ENCODE results near the gene IL1RAP. TPM values are rescaled to one million over a fixed set of nuclear protein-coding genes. Genes with fewer than 3 reads are reported as not detected.

IL1RAP gene
- total and polyA plus RNA-seq, 10 donors, result 1.1 to 47.4 (median 24.6) TPM

DNA sequence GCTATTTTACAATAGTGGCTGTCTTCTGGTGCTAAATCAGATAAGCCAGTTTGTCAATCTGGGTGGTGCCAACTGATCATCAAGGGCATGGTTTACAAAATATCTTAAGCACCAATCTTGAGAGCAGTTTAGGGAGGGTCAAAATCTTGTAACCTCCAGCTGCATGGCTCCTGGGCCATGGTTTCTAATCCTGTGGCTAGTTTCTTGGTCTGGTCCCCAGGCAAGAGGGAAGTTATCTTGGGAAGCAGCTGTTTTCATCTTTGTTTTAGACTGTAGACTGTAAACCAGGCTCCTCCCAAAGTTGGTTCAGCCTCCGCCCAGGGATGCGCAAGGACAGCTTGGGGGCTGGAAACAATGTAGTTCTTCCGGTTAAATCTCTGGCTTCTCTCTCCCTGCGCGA is 166.8 kb downstream of the IL1RAP start:
- intact Hi-C loops (cut with DNase I; ENCODE audit: low total_unique reads), result no loop called here
- no peak for DNase-seq
- 91 to 97% (median 94%) methylated on average over 5 of the region's 5 CpGs for WGBS, 5 donors

DNA sequence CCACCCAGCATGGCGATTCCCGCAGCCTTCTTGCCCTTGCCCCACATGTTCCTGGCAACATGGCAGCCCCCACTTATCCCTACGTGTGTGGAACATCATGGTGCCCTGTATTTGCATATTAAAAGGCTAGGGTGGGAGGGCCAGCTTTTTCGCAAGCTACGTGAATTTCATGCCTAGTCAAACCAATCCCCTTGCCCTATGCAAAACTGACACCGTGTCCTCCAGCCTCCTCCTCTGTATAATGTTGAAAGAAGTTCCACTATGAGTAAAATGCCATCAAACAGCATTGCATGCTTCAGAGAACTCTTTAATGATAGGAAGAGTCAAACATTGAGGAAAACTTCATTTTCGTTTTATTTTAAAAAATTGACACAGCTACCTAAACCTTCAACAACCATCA is 170.9 kb downstream of the IL1RAP start:
- 86 to 93% (median 88%) methylated on average over 7 of the region's 7 CpGs for WGBS, 5 donors
- no peak for TF ChIP-seq POLR2A (IDR thresholded peaks at IDR 0.05)
- TF ChIP-seq POLR2AphosphoS5 (IDR thresholded peaks at IDR 0.05), result no peak
- TF ChIP-seq, protein P1, sequence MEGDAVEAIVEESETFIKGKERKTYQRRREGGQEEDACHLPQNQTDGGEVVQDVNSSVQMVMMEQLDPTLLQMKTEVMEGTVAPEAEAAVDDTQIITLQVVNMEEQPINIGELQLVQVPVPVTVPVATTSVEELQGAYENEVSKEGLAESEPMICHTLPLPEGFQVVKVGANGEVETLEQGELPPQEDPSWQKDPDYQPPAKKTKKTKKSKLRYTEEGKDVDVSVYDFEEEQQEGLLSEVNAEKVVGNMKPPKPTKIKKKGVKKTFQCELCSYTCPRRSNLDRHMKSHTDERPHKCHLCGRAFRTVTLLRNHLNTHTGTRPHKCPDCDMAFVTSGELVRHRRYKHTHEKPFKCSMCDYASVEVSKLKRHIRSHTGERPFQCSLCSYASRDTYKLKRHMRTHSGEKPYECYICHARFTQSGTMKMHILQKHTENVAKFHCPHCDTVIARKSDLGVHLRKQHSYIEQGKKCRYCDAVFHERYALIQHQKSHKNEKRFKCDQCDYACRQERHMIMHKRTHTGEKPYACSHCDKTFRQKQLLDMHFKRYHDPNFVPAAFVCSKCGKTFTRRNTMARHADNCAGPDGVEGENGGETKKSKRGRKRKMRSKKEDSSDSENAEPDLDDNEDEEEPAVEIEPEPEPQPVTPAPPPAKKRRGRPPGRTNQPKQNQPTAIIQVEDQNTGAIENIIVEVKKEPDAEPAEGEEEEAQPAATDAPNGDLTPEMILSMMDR (IDR thresholded peaks at IDR 0.05 in 8 of 11, conservative IDR thresholded peaks at IDR 0.05 in 3 of 11), result no peak
- Histone ChIP-seq H3K27me3 (replicated peaks in 1 of 7) (no peaks in the 10 kb centered on the region), H3K9me3 (peaks cover 0 to 11% (median 0%) of the 10 kb centered on the region in 8 donors), H3K27ac (no peak overlapping the region), H3K36me3 (no peaks in the 10 kb centered on the region), H3K4me3 (no peak overlapping the region), H3K4me1 (no peaks in the 10 kb centered on the region)
- no peak for DNase-seq
- intact Hi-C loops (cut with DNase I; ENCODE audit: low total_unique reads), result no loop called here

More for the DNA sequence above, 166.8 kb downstream of the IL1RAP start:
- no peak overlapping the region for H3K27ac ChIP-seq
- H3K4me3 ChIP-seq, result no peak overlapping the region
- H3K36me3 ChIP-seq, result no peaks in the 10 kb centered on the region
- TF ChIP-seq, protein P1 (IDR thresholded peaks at IDR 0.05 in 8 of 11, conservative IDR thresholded peaks at IDR 0.05 in 3 of 11), result no peak
- no peak for TF ChIP-seq POLR2A (IDR thresholded peaks at IDR 0.05)
- no peak for TF ChIP-seq POLR2AphosphoS5 (IDR thresholded peaks at IDR 0.05)
- no peaks in the 10 kb centered on the region for H3K27me3 ChIP-seq (replicated peaks in 1 of 7)
- peaks cover 0 to 11% (median 3%) of the 10 kb centered on the region in 8 donors for H3K9me3 ChIP-seq
- H3K4me1 ChIP-seq, result no peaks in the 10 kb centered on the region

DNA sequence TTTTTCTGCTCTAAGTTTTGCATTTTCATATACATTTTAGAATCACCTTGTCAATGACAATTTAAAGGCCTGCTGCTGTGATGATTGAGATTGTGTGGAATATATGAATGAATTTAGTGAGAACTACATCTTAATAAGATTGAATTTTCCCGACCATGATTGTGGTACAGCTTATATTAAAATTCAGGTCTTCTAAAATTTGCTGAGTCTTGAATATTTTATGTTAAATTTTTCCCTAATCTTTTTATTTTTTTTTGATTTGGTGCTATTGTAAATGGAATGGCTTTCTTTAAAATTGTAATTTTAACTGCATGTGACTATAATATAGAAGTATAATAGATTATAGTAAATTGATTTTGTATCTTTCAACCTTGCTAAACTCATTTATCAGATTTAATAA is 172.1 kb downstream of the IL1RAP start:
- intact Hi-C loops (cut with DNase I; ENCODE audit: low total_unique reads), result no loop called here
- no peak overlapping the region for H3K4me3 ChIP-seq
- H3K4me1 ChIP-seq, result no peaks in the 10 kb centered on the region
- no peak for DNase-seq
- WGBS, 5 donors, result 87 to 96% (median 90%) methylated on average over 1 of the region's 1 CpG
- no peaks in the 10 kb centered on the region for H3K27me3 ChIP-seq (replicated peaks in 1 of 7)
- H3K9me3 ChIP-seq, result peaks cover 0 to 11% (median 0%) of the 10 kb centered on the region in 8 donors
- no peak overlapping the region for H3K27ac ChIP-seq
- H3K36me3 ChIP-seq, result no peaks in the 10 kb centered on the region
- TF ChIP-seq POLR2AphosphoS5 (IDR thresholded peaks at IDR 0.05) (no peak), POLR2A (IDR thresholded peaks at IDR 0.05) (no peak)
- TF ChIP-seq, protein P1 (IDR thresholded peaks at IDR 0.05 in 8 of 11, conservative IDR thresholded peaks at IDR 0.05 in 3 of 11), result no peak

DNA sequence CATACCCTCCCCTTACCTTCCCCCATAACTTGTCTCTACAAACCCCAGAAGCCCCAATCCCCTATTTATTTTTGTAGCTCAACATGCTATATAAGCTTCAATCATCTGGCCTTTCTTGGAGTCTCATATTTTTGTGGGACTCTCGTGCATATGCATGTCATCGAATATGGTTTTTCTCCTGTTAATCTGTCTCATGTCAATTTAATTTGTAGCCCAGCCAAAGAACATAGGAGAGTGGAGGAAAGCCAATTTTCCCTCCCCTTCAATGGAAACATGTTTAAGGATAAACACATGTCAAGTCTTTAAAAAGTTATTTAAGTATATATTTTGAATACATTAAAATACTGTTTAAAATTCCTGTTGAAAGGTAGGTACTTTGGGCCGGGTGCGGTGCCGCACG is 176.4 kb downstream of the IL1RAP start:
- no peaks in the 10 kb centered on the region for H3K4me1 ChIP-seq
- 78 to 91% (median 88%) methylated on average over 6 of the region's 6 CpGs for WGBS, 5 donors
- intact Hi-C loops (cut with DNase I; ENCODE audit: low total_unique reads), result no loop called here
- no peak for TF ChIP-seq POLR2AphosphoS5 (IDR thresholded peaks at IDR 0.05)
- TF ChIP-seq POLR2A (IDR thresholded peaks at IDR 0.05), result no peak
- TF ChIP-seq, protein P1 (IDR thresholded peaks at IDR 0.05 in 8 of 11, conservative IDR thresholded peaks at IDR 0.05 in 3 of 11), result no peak
- H3K27me3 ChIP-seq (replicated peaks in 1 of 7), result no peaks in the 10 kb centered on the region
- DNase-seq, result no peak
- no peak overlapping the region for H3K27ac ChIP-seq
- peaks cover 0 to 8% (median 0%) of the 10 kb centered on the region in 8 donors for H3K9me3 ChIP-seq
- H3K36me3 ChIP-seq, result no peaks in the 10 kb centered on the region
- no peak overlapping the region for H3K4me3 ChIP-seq

Measured in spleen (tissue), 11 donors.